NCI-H748 (cell line): ENCODE measurements around the gene HMGXB3.
"Not testable (repeated sequence)": the region's sequence is repeated elsewhere in the genome, so short reads cannot be mapped to it uniquely, and the experiment has no call there.

Experiments used
- DNase-seq: peaks from one replicate; lab custom pipeline; 2025; ENCODE audit not compliant: unreplicated experiment; lab: John Stamatoyannopoulos, UW

Gene HMGXB3

DNA sequence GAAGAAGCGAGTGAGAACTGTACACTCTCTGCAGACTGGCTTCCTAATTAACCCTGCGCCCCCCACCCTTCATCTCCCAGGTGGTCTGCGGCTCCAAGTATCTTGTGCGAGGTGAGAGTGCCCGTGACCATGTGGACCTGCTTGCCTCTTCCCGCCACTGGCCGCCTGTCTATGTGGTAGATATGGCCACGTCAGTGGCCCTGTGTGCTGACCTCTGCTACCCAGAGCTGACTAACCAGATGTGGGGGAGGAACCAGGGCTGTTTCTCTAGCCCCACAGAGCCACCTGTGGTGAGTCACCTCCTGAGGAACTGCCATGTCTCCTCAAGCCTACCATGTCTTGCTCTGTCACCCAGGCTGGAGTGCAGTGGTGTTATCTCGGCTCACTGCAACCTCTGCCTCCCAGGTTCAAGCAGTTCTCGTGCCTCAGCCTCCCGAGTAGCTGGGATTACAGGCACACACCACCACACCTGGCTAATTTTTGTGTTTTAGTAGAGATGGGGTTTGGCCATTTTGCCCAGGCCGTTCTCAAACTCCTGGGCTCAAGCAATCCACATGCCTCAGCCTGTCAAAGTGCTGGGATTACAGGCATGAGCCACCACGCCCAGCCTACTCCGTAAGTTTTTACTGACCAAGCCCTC lies 49.8 kb downstream of the HMGXB3 start:
- DNase-seq = not testable (repeated sequence)

DNA sequence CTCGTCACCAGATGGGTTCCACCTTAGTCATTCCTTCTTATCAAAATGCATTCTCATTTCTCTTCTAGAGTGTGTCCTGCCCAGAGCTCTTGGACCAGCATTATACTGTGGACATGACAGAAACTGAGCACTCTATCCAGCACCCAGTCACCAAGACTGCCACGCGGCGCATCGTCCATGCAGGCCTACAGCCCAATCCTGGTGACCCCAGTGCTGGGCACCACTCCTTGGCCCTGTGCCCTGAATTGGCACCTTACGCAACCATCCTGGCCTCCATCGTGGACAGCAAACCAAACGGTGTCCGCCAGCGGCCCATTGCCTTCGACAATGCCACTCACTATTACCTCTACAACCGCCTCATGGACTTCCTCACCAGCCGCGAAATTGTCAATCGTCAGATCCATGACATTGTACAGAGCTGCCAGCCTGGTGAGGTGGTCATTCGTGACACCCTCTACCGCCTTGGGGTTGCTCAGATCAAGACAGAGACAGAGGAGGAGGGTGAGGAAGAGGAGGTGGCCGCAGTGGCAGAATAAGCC lies 51.2 kb downstream of the HMGXB3 start:
- DNase-seq = no peak

DNA sequence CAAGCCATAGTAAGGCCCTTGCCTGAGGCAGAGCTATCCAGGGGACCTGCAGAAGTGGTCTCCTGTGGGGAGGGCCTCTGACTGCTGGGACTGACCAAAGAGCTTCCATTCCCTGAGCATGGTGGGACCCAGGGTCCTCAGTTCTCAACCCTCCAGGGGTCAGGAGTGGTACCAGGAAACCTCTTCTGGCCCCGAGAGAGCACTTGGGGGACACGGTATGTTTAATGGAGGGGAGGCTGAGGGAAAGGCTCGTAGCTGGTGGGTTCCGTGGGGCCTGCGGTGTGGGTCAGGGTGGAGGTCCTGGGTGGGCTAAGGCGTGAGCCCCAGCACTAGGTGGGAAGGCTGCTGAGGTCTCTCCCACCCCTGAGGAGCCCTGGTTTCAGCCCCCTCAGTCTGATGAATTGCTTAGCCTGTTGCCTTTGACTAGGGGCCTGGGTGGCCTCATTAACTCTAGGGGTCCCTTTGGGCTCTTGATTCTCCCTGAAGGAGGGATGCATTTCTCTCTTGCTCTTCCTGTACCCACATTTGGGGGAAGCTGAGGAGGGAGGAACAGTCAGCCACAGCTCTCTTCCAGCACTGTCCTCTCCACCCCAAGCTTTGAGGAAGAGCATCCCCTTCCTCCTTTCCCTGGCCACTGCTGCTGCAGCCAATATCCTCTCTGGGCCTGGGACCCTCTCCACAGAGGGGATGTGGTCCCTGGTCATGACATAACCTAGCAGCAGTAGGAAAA lies 51.9 kb downstream of the HMGXB3 start:
- no peak for DNase-seq

DNA sequence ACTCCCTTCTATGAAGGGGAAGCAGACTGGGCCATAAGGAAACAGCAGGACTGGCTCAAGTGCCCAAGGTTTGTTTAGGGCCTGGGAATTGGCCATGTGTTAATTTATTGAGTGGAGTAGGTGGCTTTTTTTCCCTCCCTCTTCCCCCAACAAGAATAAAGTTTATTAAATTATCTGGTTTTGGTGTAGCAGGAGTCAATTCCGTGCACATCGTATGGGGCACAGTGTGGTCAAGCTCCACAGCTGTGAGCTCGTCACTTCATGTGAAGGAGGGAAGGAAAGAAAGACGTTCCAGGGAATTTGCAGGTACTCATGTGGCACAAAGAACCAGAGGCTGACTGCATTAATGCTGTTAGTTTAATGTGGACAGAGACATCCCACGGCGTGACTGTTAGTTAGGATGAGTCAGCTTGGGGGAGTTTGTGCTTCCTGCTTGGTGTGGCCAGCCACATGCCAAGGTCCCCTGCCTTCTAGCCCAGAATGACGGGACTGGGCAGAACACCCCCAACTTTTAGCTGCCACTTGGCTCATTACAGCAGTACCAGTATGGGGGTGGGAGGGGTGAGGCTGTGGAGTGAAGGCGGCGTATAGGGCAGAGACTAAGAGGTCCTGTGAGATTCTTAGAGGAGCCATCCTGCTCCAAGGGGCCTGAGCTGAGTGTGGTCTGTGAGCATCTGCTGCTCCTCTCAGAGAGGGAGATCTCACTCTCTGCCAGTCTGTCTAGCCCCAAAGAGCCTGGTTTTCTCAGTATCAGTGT lies 52.6 kb downstream of the HMGXB3 start:
- no peak for DNase-seq

DNA sequence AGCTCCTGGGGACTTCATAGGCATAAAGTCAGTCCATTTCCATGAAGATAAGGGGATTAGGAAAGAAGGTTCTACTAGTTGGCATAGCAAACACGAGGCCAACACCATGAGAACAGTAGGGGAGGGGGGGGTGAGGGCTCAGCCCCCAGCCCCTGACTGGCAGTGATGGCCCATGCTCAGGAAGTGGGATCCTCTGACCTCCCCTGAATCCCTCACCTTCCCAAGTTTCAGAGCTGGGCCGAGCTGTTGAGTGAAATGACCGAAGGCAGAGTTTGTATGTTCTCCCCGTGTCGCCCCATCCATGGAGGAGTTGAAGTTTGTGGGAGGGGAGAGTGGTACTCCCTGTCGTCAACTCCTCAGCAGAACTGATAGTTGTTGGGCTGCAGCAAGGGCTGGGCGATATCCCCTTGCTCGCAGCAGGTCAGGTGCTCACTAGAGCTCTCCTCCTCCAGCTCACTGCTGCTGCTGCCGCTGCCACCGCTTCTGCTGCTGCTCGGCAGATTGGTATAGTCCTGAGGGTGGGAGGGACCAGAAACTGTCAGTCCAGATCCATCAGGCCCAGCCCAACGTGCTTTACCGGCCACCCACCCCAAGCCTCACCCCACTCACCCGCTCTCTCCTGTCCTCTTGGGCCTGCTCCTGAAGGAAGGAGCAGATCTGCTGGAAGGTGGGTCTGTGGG lies 53.3 kb downstream of the HMGXB3 start:
- no peak for DNase-seq

DNA sequence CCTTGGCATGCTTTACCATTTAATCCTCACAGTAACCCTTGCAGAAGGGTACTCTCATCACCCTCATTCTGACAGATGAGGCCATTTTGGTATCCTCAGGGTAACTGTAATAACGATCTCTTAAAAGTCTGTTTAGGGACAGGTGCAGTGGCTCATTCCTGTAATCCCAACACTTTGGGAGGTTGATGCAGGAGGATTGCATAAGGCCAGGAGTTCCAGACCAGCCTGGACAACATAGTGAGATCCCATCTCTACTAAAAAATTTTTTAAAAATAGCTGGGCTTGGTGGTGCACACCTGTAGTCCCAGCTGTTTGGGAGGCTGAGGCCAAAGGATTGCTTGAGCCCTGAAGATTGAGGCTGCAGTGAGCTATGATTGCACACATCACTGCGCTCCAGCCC lies 54.0 kb downstream of the HMGXB3 start:
- DNase-seq = no peak

DNA sequence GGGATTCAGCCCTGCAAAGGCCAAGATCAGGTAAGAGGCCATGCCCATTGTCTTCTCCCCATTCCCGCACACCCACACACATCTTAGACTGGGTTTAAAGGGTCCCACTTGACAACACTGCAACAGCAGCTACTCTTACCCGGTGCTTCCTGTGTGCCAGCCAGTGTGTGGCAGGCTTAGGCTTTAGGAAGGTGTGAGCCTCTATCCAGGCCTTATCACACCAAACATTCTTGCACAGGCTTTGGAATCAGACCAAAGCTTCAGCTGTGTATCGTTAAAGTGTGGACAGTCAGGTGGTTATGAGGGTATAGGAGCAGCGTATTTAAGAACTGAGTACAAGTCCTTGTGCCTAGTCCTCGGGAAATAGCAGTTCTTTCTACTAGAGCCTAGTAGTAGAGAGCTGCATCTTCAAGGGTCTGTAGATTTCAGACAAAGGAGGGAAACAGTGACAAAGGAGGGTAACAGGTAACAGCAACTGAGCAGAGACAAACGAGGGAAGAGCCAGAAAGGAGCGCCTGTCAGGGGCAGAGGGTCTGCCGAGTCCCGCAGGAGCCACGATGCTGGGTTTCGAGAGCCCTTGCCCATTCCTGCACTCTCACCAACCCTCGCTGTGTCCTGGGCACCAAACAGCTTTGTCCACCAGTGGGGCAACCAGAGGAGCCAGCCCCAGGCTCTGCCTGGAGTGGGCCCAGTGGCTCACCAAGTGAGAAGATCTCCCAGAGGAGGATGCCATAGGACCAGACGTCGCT lies 55.0 kb downstream of the HMGXB3 start:
- DNase-seq = no peak

DNA sequence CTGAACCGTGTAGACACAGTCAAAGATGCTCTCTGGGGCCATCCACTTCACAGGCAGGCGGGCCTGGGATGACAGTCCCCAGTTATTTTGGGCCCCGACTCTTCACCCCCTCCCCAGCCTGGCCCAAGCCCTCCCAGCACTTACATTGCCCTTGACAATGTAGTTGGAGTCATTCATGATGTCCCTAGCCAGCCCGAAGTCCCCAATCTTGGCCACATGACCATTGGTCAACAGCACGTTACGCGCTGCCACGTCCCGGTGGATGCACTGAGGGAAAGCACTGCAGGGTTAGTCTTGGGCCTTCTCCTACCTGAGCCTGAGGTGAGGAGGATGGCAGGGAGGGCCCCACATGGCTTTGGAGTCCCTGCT lies 55.5 kb downstream of the HMGXB3 start:
- no peak for DNase-seq

DNA sequence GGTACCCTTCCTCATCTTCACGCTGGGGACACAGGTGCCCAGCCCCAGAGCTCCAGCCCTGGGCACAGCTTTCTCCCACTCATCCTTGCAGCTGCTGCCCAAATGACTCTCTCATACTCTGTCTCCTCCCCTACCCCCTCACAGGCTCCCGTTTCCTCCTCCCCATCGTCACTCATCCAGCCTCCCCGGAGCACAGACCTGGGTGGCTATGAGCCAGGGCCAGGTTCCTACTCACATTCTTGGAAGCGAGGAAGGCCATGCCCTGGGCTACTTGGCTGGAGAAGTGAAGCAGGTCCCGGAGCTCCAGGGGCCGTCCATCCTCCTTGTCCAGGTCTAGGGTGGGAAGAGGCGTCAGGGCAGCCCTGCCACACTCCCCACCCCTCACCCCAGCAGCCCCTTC lies 56.5 kb downstream of the HMGXB3 start:
- no peak for DNase-seq

DNA sequence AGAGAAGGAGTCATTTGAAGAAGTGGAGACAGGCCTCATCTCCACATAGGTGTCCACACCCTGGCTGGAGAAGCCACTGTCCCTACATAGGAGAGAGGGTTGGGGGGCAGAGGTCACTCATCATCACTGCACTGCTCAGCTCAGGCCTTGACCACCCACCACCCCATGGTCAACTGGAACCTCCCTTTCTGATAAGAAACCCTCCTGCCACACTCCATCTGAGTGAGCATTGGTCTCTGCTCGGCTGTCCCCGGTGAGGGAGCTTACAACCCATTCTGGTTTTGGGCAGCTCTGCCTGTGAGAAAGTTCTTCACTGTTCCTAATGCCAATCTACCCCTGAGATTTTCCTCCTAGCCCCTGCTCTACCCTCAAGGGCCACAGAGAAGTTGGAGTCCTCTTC lies 57.0 kb downstream of the HMGXB3 start:
- DNase-seq = no peak

DNA sequence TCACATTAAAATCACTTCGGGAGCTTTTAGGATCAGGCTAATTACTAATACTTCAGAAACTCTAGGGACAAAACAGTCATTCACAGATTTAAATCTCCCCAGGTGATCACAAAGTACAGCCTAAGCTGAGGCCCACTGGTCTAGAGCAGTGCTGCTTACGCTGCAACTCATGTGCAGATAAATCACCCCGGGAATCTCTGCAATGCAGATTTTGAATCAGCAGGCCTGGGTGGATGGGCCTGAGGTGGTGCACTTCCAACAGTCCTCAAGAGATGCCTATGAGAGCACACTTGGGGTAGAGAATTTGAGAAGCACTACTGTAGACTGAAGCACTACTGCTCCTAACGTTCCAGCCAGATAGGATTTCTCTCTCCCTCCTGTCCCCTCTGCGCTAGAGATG lies 57.5 kb downstream of the HMGXB3 start:
- no peak for DNase-seq

DNA sequence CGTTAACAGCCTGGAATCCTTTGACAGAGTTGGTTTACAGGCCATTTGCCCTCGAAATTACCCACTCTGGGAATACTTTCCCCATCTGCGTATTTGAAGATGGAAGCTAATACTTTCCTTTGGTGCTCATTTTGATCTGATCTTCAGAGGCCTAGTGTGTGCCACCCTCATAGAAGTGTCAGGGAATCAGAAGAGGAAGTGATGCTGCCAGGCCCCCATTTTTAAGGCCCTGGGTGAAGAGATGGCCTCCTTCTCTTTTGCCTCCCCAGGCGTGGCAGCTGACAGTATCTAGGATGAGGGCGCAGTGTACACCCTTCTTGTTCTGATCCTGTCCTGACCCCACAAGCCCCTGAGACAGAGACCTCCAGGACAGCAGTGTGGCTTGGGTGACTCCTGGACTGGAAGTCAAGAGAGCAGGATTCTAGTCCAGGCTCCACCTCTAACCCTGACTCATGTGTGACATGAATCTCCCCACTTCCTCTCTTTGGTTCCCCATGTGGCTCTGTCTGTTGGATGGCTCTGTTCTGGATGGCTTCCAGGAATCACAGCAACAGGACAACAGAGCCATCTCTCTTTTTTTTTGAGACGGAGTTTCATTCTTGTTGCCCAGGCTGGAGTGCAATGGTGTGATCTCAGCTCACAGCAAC lies 58.1 kb downstream of the HMGXB3 start:
- DNase-seq = no peak

DNA sequence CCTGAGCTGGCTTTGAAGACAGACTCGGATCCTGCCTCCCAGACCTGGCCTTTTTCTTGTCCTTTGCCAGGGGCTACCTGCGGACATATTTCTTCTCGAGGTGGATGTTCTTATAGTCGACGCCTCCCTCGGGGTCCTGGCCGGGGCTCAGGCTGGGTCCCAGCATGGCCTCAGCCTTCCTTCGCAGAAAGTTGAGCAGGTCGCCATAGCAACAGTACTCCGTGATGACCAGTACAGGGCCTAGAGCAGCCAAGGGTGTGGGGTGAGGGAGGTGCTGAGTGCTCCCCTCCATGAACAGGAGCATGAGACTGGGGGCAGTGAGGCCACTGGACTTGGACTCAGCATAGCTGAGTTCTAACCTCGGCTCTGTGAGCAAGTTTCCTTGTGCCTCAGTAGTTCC lies 59.1 kb downstream of the HMGXB3 start:
- DNase-seq = no peak

DNA sequence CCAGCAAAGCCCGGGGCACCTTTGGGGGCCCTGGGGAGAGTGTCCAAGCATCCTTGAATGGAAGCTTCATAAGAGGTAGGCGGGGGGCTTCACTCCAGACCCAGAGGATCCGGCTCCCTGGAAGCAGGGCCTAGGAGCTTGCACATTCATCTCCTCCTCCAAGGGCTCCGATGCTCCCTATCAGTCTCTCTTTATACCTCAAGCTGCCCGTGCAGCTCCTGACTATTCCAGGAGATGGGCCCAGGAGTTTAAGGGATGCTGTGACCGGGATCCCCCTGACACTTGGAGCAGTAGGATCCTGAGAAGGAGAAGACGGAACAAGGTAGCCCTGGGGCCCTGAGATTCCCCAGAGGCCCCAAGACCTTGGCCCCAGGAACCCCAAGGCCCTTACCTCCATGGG lies 59.9 kb downstream of the HMGXB3 start:
- no peak for DNase-seq

DNA sequence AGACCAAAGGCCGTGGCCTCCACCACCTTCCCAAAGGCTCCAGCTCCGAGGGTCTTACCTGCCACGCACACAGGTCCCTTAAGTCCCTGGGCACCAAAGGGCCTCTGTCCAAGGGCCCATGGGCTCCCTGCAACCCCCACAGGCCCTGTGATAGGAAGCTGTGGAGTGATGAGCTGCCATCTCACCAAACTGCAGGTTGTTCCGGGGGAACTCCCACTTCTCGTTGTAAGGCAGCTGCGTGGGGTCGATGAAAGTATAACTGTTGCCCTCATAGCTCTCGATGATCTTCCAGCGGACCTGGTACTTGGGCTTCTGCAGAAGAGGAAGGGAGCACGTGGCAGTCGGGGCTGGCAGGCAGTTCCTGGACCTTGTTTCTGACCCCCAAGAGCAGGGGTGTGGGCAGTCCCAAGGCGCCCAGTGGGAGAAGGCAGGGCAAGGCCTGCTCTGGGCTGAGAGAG lies 61.0 kb downstream of the HMGXB3 start:
- DNase-seq = no peak

DNA sequence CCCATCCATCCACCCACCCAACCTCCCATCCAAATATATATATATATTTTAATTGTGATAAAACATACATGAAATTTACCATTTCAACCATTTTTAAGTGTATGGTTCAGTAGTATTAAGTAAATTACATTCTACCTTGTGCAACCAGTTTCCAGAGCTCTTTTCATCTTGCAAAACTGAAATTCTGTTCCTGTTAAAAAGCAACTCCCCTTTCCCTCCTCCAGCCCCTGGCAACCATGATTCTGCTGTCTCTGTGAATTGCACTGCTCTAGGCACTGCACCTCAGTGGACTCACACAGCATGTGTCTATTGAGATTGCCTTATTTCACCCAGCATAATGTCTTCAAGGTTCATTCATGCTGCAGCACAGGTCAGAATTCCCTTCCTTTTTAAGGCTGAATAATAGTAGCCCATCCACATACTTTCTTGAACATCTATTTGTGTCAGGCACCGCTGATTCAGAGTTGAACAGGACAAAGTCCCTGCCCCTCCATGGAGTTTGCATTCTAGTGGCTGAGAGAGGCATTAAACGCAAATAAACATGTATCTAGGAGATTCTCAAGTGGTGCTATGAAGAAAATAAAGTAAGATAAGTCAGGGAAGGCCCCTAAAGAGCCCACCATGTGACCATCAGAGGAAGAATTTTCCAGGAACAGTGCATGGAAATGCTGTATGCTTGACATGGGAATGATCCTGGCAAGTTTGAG lies 61.8 kb downstream of the HMGXB3 start:
- DNase-seq = no peak

DNA sequence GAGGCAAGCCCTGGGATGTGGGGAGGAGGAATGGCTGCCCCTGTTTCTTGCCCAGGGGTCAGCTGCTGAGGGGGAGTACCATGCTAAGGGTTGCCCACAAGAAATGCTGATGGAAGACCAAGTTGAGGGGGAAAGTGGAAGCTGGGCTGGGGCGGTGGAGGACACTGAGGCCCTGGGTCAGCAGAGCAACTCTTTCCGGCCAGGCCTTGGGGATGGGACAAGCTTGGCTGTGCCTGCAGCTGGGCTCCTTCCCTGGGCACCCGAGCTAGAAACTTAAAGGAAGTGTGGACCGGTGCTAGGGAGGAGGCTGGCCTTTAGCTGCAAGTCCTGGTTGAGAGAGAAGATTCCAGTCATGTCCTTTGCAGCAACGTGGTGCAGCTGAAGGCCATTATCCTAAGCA lies 63.1 kb downstream of the HMGXB3 start:
- no peak for DNase-seq

DNA sequence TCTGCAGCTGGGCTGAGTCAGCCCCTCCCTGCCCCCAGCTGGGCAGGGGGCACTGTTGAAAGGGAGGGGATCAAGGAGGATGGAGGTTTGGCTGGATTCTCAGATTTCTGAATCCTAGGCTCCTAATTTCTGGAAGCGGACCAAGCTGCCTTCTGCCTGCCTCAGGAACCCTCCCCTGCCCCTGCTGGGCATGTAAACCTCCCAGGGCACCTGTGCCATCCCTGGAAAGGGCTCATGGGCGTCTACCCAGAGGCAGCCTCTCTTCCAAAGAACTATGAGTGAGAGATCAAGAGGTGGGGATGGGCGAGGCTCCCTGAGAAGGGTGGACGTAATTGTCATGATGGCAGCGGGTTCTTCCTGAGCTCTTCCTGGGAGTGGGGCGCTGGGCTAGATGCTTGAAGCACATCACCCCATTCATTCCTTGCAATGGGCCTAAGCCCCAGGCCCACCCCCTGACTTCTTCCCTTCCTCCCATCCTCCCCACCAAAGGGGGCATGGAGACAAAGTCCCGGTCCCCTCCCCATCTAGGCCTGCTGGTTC lies 64.2 kb downstream of the HMGXB3 start:
- DNase-seq = no peak

DNA sequence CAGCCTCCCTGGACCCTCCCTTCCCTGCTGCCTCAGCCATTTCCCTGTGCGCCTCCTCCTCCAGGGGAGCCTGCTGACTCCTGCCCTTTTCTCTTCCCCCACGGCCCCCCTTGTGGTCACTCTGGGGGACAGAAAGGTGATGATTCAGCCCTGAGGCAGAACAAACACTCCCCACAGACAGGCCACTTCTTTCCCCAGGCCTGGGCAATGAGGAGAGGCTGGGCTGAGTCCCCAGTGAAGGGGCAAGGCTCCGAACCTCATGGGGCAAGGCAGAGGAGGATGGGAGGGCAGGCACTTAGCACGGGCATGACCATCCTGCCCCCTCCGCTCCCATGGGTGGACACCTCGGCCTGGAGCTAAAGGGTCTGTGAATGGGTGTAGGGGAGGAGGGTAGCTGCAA lies 64.8 kb downstream of the HMGXB3 start:
- no peak for DNase-seq
